CD14-positive monocyte (primary cell): ENCODE results near the gene RPS8. TPM values are rescaled to one million over a fixed set of nuclear protein-coding genes. Genes with fewer than 3 reads are reported as not detected.

Source experiments
- DNase-seq, 3 donors: peaks; one replicate each; pipeline ENCODE4 v3.0.0-alpha.2; 2011 to 2022
- H2AFZ ChIP-seq: 2 replicates; pipeline ENCODE4 v1.6.0; 2012; ENCODE audit warnings: mild to moderate bottlenecking, low read depth, low read length, inconsistent platforms; ENCODE audit not compliant: insufficient read depth, poor library complexity, severe bottlenecking
- H3K27ac ChIP-seq, 2 donors: 1 replicate in 1 of 2; 2 replicates in 1 of 2; pipeline ENCODE4 v1.5.1; 2012 to 2013; ENCODE audit warnings: low read length in 2 of 2, control low read depth in 1 of 2, inconsistent platforms in 1 of 2, low read depth in 1 of 2, mild to moderate bottlenecking in 1 of 2
- H3K27me3 ChIP-seq, 2 donors: one replicate each; pipeline versions ENCODE4 v1.6.0 to v1.6.1; 2011 to 2013; ENCODE audit warnings: low read length in 2 of 2; ENCODE audit not compliant: control insufficient read depth in 2 of 2, insufficient read depth in 2 of 2
- H3K36me3 ChIP-seq, 2 donors: replicated peaks in 1 of 2; 1 replicate in 1 of 2; 2 replicates in 1 of 2; pipeline versions ENCODE4 v1.5.1 to v1.6.1; 2012 to 2013; ENCODE audit warnings: low read length in 2 of 2, control low read depth in 1 of 2, inconsistent platforms in 1 of 2, mild to moderate bottlenecking in 1 of 2; ENCODE audit not compliant: insufficient read depth in 2 of 2, control insufficient read depth in 1 of 2
- H3K4me1 ChIP-seq, 2 donors: 1 replicate in 1 of 2; 2 replicates in 1 of 2; pipeline versions ENCODE4 v1.5.1 to v1.6.1; 2012 to 2013; ENCODE audit warnings: low read length in 2 of 2, control low read depth in 1 of 2, inconsistent platforms in 1 of 2, mild to moderate bottlenecking in 1 of 2, moderate library complexity in 1 of 2; ENCODE audit not compliant: insufficient read depth in 2 of 2, control insufficient read depth in 1 of 2
- H3K4me2 ChIP-seq: replicated peaks from 2 replicates; pipeline ENCODE3; 2012; ENCODE audit warnings: low read length, moderate library complexity, mild to moderate bottlenecking; ENCODE audit not compliant: poor library complexity, severe bottlenecking; ENCODE audit errors: extremely low read depth
- H3K4me3 ChIP-seq, 3 experiments: fragments of 200-600 bp in 1 of 3; sonication (generic) in 1 of 3; replicated peaks in 1 of 3; 1 replicate in 2 of 3; 2 replicates in 1 of 3; pipeline ENCODE4 v1.5.1; 2011 to 2013; ENCODE audit warnings: low read length in 3 of 3, mild to moderate bottlenecking in 3 of 3, control low read depth in 2 of 3, low read depth in 2 of 3, inconsistent platforms in 1 of 3, moderate library complexity in 1 of 3
- H3K79me2 ChIP-seq: 2 replicates; pipeline ENCODE4 v1.6.0; 2012; ENCODE audit warnings: mild to moderate bottlenecking, control low read depth, inconsistent platforms, low read length, moderate library complexity; ENCODE audit not compliant: insufficient read depth
- H3K9ac ChIP-seq: 2 replicates; pipeline ENCODE4 v1.6.0; 2017; ENCODE audit warnings: low read length, mild to moderate bottlenecking; ENCODE audit not compliant: insufficient read depth, poor library complexity, severe bottlenecking
- H3K9me3 ChIP-seq, 2 donors: replicated peaks in 1 of 2; 1 replicate in 1 of 2; 2 replicates in 1 of 2; pipeline versions ENCODE4 v1.5.1 to v1.6.1; 2012 to 2013; ENCODE audit warnings: low read length in 2 of 2, control low read depth in 1 of 2; ENCODE audit not compliant: control insufficient read depth in 1 of 2, insufficient read depth in 1 of 2
- H4K20me1 ChIP-seq: 2 replicates; pipeline ENCODE4 v1.6.0; 2012; ENCODE audit warnings: mild to moderate bottlenecking, low read length, control low read depth, moderate library complexity; ENCODE audit not compliant: insufficient read depth
- H3K27ac Mint-ChIP-seq, 7 donors: one replicate each; pipeline ENCODE4 v1.8.0; 2020; ENCODE audit warnings: mild to moderate bottlenecking in 7 of 7, mixed read lengths in 7 of 7, moderate library complexity in 6 of 7, inconsistent platforms in 2 of 7
- H3K27me3 Mint-ChIP-seq, 3 donors: one replicate each; pipeline ENCODE4 v1.8.0; 2021 to 2022; ENCODE audit warnings: low read depth in 3 of 3, mild to moderate bottlenecking in 3 of 3, mixed read lengths in 3 of 3, moderate library complexity in 3 of 3, inconsistent platforms in 1 of 3
- H3K36me3 Mint-ChIP-seq, 2 donors: one replicate each; pipeline ENCODE4 v1.8.0; 2020; ENCODE audit warnings: mixed read lengths in 2 of 2, inconsistent platforms in 1 of 2, mild to moderate bottlenecking in 1 of 2
- H3K4me1 Mint-ChIP-seq: one replicate; pipeline ENCODE4 v1.8.0; 2020; ENCODE audit warnings: mild to moderate bottlenecking, mixed read lengths
- H3K4me3 Mint-ChIP-seq, 2 donors: one replicate each; pipeline ENCODE4 v1.8.0; 2020; ENCODE audit warnings: mild to moderate bottlenecking in 2 of 2, mixed read lengths in 2 of 2, moderate library complexity in 1 of 2
- H3K9me3 Mint-ChIP-seq, 7 donors: one replicate each; pipeline ENCODE4 v1.8.0; 2020 to 2022; ENCODE audit warnings: mixed read lengths in 7 of 7, mild to moderate bottlenecking in 6 of 7, moderate library complexity in 6 of 7, inconsistent platforms in 2 of 7
- CTCF ChIP-seq: fragments of 200-600 bp; IDR thresholded peaks from one replicate; pipeline ENCODE4 v1.8.0; 2022; ENCODE audit warnings: antibody characterized with exemption, mild to moderate bottlenecking
- WGBS: methylation state at CpG from one replicate; pipeline ENCODE4 v1.1.5; 2013; ENCODE audit warnings: missing lambda C conversion rate; ENCODE audit not compliant: insufficient coverage; 5-methylcytosine and 5-hydroxymethylcytosine counted together
- intact Hi-C, 2 donors: fragments of 100-400 bp; cut with micrococcal nuclease; formaldehyde crosslinking; loops; one replicate each; pipeline versions ENCODE4 v1.15.0 to v1.15.1; 2023
- polyA minus RNA-seq: library from RNA; depleted of rRNA, polyadenylated mRNA; stranded (reverse); fragments of >200 nt; gene quantifications from 2 replicates; pipeline ENCODE4 v1.2.3, GENCODE V29; 2012
- polyA plus RNA-seq, 3 donors: library from polyadenylated mRNA; depleted of rRNA in 1 of 3; unstranded in 2 of 3; stranded (reverse) in 1 of 3; fragments of 300-500 nt in 2 of 3; fragments of >200 nt in 1 of 3; fragmentation: Illumina TruSeq in 2 of 3; gene quantifications; 1 replicate in 2 of 3; 2 replicates in 1 of 3; pipeline ENCODE4 v1.2.3, GENCODE V29; 2012 to 2021
- total RNA-seq, 12 experiments: library from RNA in 1 of 12; stranded (reverse) in 1 of 12; fragments of 120-200 nt in 1 of 12; gene quantifications; one replicate each; pipeline ENCODE4 v1.2.4 and lab custom pipeline; 2013 to 2026; ENCODE audit warnings: mixed read lengths in 6 of 12, inconsistent platforms in 1 of 12

The RPS8 gene
- total RNA-seq (2013), result 2,496 TPM
- polyA plus RNA-seq (1,000 to 10,000 TPM in 1 of 3 donors, 100 to 1,000 TPM in 2; 413 to 1,619 (median 419) TPM), polyA minus RNA-seq (476 and 731 TPM in 2 replicates), total RNA-seq (lab: John Stamatoyannopoulos, UW) (329 to 1,009 (median 780) reads per million in 11 experiments)

GRCh38 chr1:44775078-44775929 lies at the start of gene RPS8:
Gene RPS8, plus strand, starts transcription at chr1:44775540. Its CDS starts 57 bp downstream, at chr1:44775597.
- Mint-ChIP-seq H3K9me3 (no peaks in the 10 kb centered on the region), H3K27ac (peak within 1 kb of the TSS; percentile 96 to 100 (median 98)), H3K4me1 (peaks cover 34% of the 10 kb centered on the region), H3K27me3 (no peaks in the 10 kb centered on the region), H3K36me3 (peaks cover 31 to 39% of the 10 kb centered on the region in 2 donors), H3K4me3 (peak within 1 kb of the TSS; percentile 92 to 96)
- Histone ChIP-seq H3K4me2 (peak within 1 kb of the TSS; percentile 86), H3K9ac (peak within 1 kb of the TSS; percentile 90), H2AFZ (peak within 1 kb of the TSS; percentile 88), H3K4me3 (peak within 1 kb of the TSS; percentile 81 to 90 (median 86)), H3K36me3 (peaks cover 29 to 38% of the 10 kb centered on the region in 2 donors), H3K27ac (peak within 1 kb of the TSS; percentile 86 to 93), H3K4me1 (peaks cover 23 to 31% of the 10 kb centered on the region in 2 donors), H3K27me3 (no peaks in the 10 kb centered on the region), H4K20me1 (peaks cover 37% of the 10 kb centered on the region), H3K9me3 (no peaks in the 10 kb centered on the region), H3K79me2 (peaks cover 34% of the 10 kb centered on the region)
- under 1% methylated on average over 65 of the region's 65 CpGs for WGBS
- DNase-seq, result peak; percentile 88 to 91 (median 90)
- TF ChIP-seq CTCF, result no peak
- intact Hi-C loops, result loop anchor here (2.0 to 10.0 kb wide), 5 partner anchors 33 to 527 kb away; partner anchors contain the start of genes EIF2B3 (in 1 of the 2) and RNU5D-1 (in 1 of the 2)

GRCh38 chr1:44730741-44731512 lies 44.4 kb upstream of the RPS8 start, which contains the start of gene RNU5D-1:
Gene RNU5D-1, minus strand, starts transcription at chr1:44731170.
- H2AFZ ChIP-seq, result peak within 1 kb of the TSS; percentile 74

More at GRCh38 chr1:44730741-44731512, 44.4 kb upstream of the RPS8 start, which contains the start of gene RNU5D-1:
- H3K36me3 Mint-ChIP-seq, result no peaks in the 10 kb centered on the region
- Histone ChIP-seq H3K4me2 (peak within 1 kb of the TSS; percentile 63), H3K4me1 (peaks cover 37 to 40% of the 10 kb centered on the region in 2 donors), H3K27ac (peak within 1 kb of the TSS; percentile 75 to 100), H3K27me3 (no peaks in the 10 kb centered on the region), H3K4me3 (peak within 1 kb of the TSS; percentile 29 to 54 (median 40)), H4K20me1 (no peaks in the 10 kb centered on the region), H3K79me2 (no peaks in the 10 kb centered on the region), H3K9me3 (no peaks in the 10 kb centered on the region), H3K36me3 (no peaks in the 10 kb centered on the region), H3K9ac (peak within 1 kb of the TSS; percentile 95)
- TF ChIP-seq CTCF, result peak; percentile 90
- peaks cover 45% of the 10 kb centered on the region for H3K4me1 Mint-ChIP-seq
- peak within 1 kb of the TSS; percentile 32 to 82 for H3K4me3 Mint-ChIP-seq
- intact Hi-C loops, result loop anchor here (2.0 to 5.0 kb wide), 3 partner anchors 44 to 571 kb away; partner anchors contain the start of gene RPS8 (in 1 of the 2)
- H3K9me3 Mint-ChIP-seq, result peaks cover 0 to 3% (median 0%) of the 10 kb centered on the region in 7 donors
- 0% methylated on average over 7 of the region's 19 CpGs for WGBS
- H3K27me3 Mint-ChIP-seq, result peaks cover 0 to 5% (median 0%) of the 10 kb centered on the region in 3 donors
- peak; percentile 93 to 98 (median 97) for DNase-seq
- peak within 1 kb of the TSS; percentile 99 to 100 (median 100) for H3K27ac Mint-ChIP-seq
